IMR-90 (cell line): ENCODE data around the gene NT5DC2. TPM values are rescaled to one million over a fixed set of nuclear protein-coding genes. Genes with fewer than 3 reads are reported as not detected.

Experiments
- ATAC-seq: fragments of 200-7000 bp; cut with Tn5 transposase; 2 replicates; pipeline ENCODE4 v1.9.1; 2020; ENCODE audit warnings: low read depth, mild to moderate bottlenecking, moderate library complexity
- BruUV-seq: library from RNA; stranded (reverse); fragments of 400-500 nt; replicated peaks from 2 replicates; lab custom pipeline; 2021; lab: Mats Ljungman, UMichigan
- CTCF ChIA-PET: fragments of 300-600 bp; formaldehyde crosslinking; extraction: SDS; loops from one replicate; lab custom pipeline; 2021; ENCODE audit warnings: antibody characterized with exemption; lab: Yijun Ruan, JAX
- POLR2A ChIA-PET: fragments of 300-600 bp; sonication (Branson Sonifier 250); formaldehyde crosslinking; loops from one replicate; lab custom pipeline; 2022; ENCODE audit warnings: antibody characterized with exemption; ENCODE audit not compliant: unreplicated experiment; lab: Charles Lee
- DNase-seq: peaks from one replicate; pipeline ENCODE4 v3.0.0; 2013
- H2AFZ ChIP-seq: replicated peaks from 2 replicates; pipeline ENCODE3; 2013; ENCODE audit warnings: low read length, mild to moderate bottlenecking; ENCODE audit not compliant: poor library complexity
- H2AK5ac ChIP-seq: 2 replicates; pipeline ENCODE4 v1.6.1; 2013; ENCODE audit warnings: low read depth, low read length, inconsistent platforms
- H2AK9ac ChIP-seq: replicated peaks from 2 replicates; pipeline ENCODE3; 2013; ENCODE audit warnings: mild to moderate bottlenecking, low read depth, low read length, moderate library complexity; ENCODE audit not compliant: poor library complexity
- H2BK120ac ChIP-seq: 2 replicates; pipeline ENCODE4 v1.6.1; 2013; ENCODE audit warnings: low read depth, low read length, inconsistent platforms
- H2BK15ac ChIP-seq: 3 replicates; pipeline ENCODE4 v1.6.1; 2013; ENCODE audit warnings: low read depth, low read length, inconsistent platforms
- H2BK20ac ChIP-seq: 2 replicates; pipeline ENCODE4 v1.6.1; 2013; ENCODE audit warnings: low read depth, mild to moderate bottlenecking, inconsistent platforms, low read length, moderate library complexity
- H2BK5ac ChIP-seq: 2 replicates; pipeline ENCODE4 v1.6.1; 2013; ENCODE audit warnings: mild to moderate bottlenecking, low read depth, low read length, inconsistent platforms; ENCODE audit not compliant: poor library complexity, severe bottlenecking
- H3K14ac ChIP-seq: replicated peaks from 2 replicates; pipeline ENCODE4 v1.6.1; 2013; ENCODE audit warnings: low read depth, low read length, inconsistent platforms
- H3K18ac ChIP-seq: 2 replicates; pipeline ENCODE4 v1.6.1; 2013; ENCODE audit warnings: low read depth, low read length, control low read depth
- H3K23ac ChIP-seq: 2 replicates; pipeline ENCODE4 v1.6.1; 2013; ENCODE audit warnings: low read depth, low read length, inconsistent platforms
- H3K27ac ChIP-seq: 2 replicates; pipeline ENCODE4 v1.5.1; 2013; ENCODE audit warnings: mild to moderate bottlenecking, control low read depth, low read length; ENCODE audit not compliant: insufficient read depth
- H3K27me3 ChIP-seq: 2 replicates; pipeline ENCODE4 v1.6.1; 2013; ENCODE audit warnings: low read length; ENCODE audit not compliant: control insufficient read depth, insufficient read depth
- H3K36me3 ChIP-seq: 2 replicates; pipeline ENCODE4 v1.6.1; 2013; ENCODE audit warnings: low read length, mixed read lengths; ENCODE audit not compliant: control insufficient read depth, insufficient read depth
- H3K4ac ChIP-seq: 2 replicates; pipeline ENCODE4 v1.6.1; 2013; ENCODE audit warnings: low read depth, low read length, inconsistent platforms
- H3K4me1 ChIP-seq: 2 replicates; pipeline ENCODE4 v1.6.1; 2013; ENCODE audit warnings: low read length, mixed read lengths; ENCODE audit not compliant: control insufficient read depth, insufficient read depth
- H3K4me2 ChIP-seq: 2 replicates; pipeline ENCODE4 v1.6.1; 2013; ENCODE audit warnings: low read depth, mild to moderate bottlenecking, control low read depth, low read length, moderate library complexity
- H3K4me3 ChIP-seq: 2 replicates; pipeline ENCODE4 v1.5.1; 2013; ENCODE audit warnings: low read depth, mild to moderate bottlenecking, control low read depth, low read length, moderate library complexity; ENCODE audit not compliant: insufficient read depth
- H3K56ac ChIP-seq: 2 replicates; pipeline ENCODE4 v1.6.1; 2013; ENCODE audit warnings: low read length, inconsistent platforms; ENCODE audit not compliant: insufficient read depth; ENCODE audit errors: extremely low read depth
- H3K79me1 ChIP-seq, 2 experiments: 2 replicates each; pipeline ENCODE4 v1.6.1; 2013; ENCODE audit warnings: low read length in 2 of 2, inconsistent platforms in 1 of 2, low read depth in 1 of 2
- H3K9ac ChIP-seq: 2 replicates; pipeline ENCODE4 v1.6.1; 2013; ENCODE audit warnings: low read depth, low read length, control low read depth
- H3K9me1 ChIP-seq: 2 replicates; pipeline ENCODE4 v1.6.1; 2013; ENCODE audit warnings: low read length, inconsistent platforms; ENCODE audit not compliant: insufficient read depth
- H3K9me3 ChIP-seq: 2 replicates; pipeline ENCODE4 v1.6.1; 2013; ENCODE audit warnings: low read length; ENCODE audit not compliant: control insufficient read depth, insufficient read depth
- H4K20me1 ChIP-seq: 2 replicates; pipeline ENCODE4 v1.6.1; 2013; ENCODE audit warnings: low read length, inconsistent platforms; ENCODE audit not compliant: insufficient read depth
- H4K5ac ChIP-seq: 2 replicates; pipeline ENCODE4 v1.6.1; 2013; ENCODE audit warnings: mild to moderate bottlenecking, low read depth, low read length, control low read depth
- H4K8ac ChIP-seq, 2 experiments: 2 replicates each; pipeline ENCODE4 v1.6.1; 2013; ENCODE audit warnings: low read depth in 2 of 2, low read length in 2 of 2, control low read depth in 1 of 2, inconsistent platforms in 1 of 2
- H4K91ac ChIP-seq: 2 replicates; pipeline ENCODE4 v1.6.1; 2013; ENCODE audit warnings: low read depth, low read length, inconsistent platforms; ENCODE audit not compliant: insufficient read depth
- BHLHE40 ChIP-seq: fragments of 150-350 bp; IDR thresholded peaks from 2 replicates; pipeline ENCODE4 v1.6.1; 2016; ENCODE audit warnings: mild to moderate bottlenecking, low read depth, low read length
- CEBPB ChIP-seq: IDR thresholded peaks from 2 replicates; pipeline ENCODE4 v1.6.1; 2012; ENCODE audit warnings: low read depth, low read length, improper control_type of control experiment
- CHD1 ChIP-seq: IDR thresholded peaks from 2 replicates; pipeline ENCODE4 v1.6.1; 2012; ENCODE audit warnings: low read depth, low read length, improper control_type of control experiment
- CTCF ChIP-seq: conservative IDR thresholded peaks from 2 replicates; pipeline ENCODE4 v1.5.1; 2012; ENCODE audit warnings: mild to moderate bottlenecking, low read depth, low read length, improper control_type of control experiment
- FOS ChIP-seq: fragments of 150-350 bp; IDR thresholded peaks from 2 replicates; pipeline ENCODE4 v1.6.1; 2016; ENCODE audit warnings: low read depth, low read length
- MAZ ChIP-seq: IDR thresholded peaks from 2 replicates; pipeline ENCODE4 v1.6.1; 2012; ENCODE audit warnings: low read depth, mild to moderate bottlenecking, low read length, improper control_type of control experiment, moderate library complexity, borderline replicate concordance
- MXI1 ChIP-seq: IDR thresholded peaks from 2 replicates; pipeline ENCODE4 v1.6.1; 2012; ENCODE audit warnings: low read depth, mild to moderate bottlenecking, low read length, moderate library complexity, borderline replicate concordance
- NFE2L2 ChIP-seq: fragments of 150-350 bp; IDR thresholded peaks from 2 replicates; pipeline ENCODE4 v1.6.1; 2016; ENCODE audit warnings: low read depth, mild to moderate bottlenecking, low read length
- POLR2A ChIP-seq: IDR thresholded peaks from 2 replicates; pipeline ENCODE4 v1.6.1; 2012; ENCODE audit warnings: mild to moderate bottlenecking, low read depth, low read length
- RAD21 ChIP-seq: IDR thresholded peaks from 2 replicates; pipeline ENCODE4 v1.6.1; 2012; ENCODE audit warnings: low read length, improper control_type of control experiment
- RCOR1 ChIP-seq: IDR thresholded peaks from 2 replicates; pipeline ENCODE4 v1.6.1; 2012; ENCODE audit warnings: mild to moderate bottlenecking, low read length, improper control_type of control experiment; ENCODE audit not compliant: insufficient replicate concordance
- RFX5 ChIP-seq: IDR thresholded peaks from 2 replicates; pipeline ENCODE4 v1.8.0; 2012; ENCODE audit warnings: low read depth, mild to moderate bottlenecking, low read length, moderate library complexity
- SMC3 ChIP-seq: fragments of 150-350 bp; IDR thresholded peaks from 2 replicates; pipeline ENCODE4 v1.6.1; 2016; ENCODE audit warnings: low read depth, mild to moderate bottlenecking, antibody characterized with exemption, low read length, moderate library complexity
- WGBS, 2 experiments: methylation state at CpG; one replicate each; pipeline versions ENCODE4 v1.1.5 to v1.1.7; 2013; ENCODE audit warnings: missing lambda C conversion rate in 2 of 2; ENCODE audit not compliant: insufficient read length in 1 of 2; ENCODE audit errors: extremely low coverage in 2 of 2; 5-methylcytosine and 5-hydroxymethylcytosine counted together
- dilution Hi-C: fragments of 300-500 bp; cut with HindIII; formaldehyde crosslinking; loops from one replicate; pipeline ENCODE4 v1.14.3; 2018; ENCODE audit warnings: low sequenced_read_pairs; ENCODE audit not compliant: unreplicated experiment
- in situ Hi-C: fragments of 300-500 bp; cut with MboI; formaldehyde crosslinking; loops from 3 replicates; pipeline ENCODE4 v1.14.3; 2019; ENCODE audit warnings: low sequenced_read_pairs, inconsistent platforms, mixed read lengths
- intact Hi-C: fragments of 100-400 bp; cut with micrococcal nuclease; formaldehyde crosslinking; loops from 2 replicates; pipeline ENCODE4 v1.10.0; 2022
- polyA plus RNA-seq, 3 experiments: library from polyadenylated mRNA; depleted of rRNA; stranded (reverse); fragments of >200 nt; gene quantifications; 2 replicates each; pipeline ENCODE4 v1.2.3, GENCODE V29; 2012; ENCODE audit warnings: low replicate concordance in 1 of 3
- total RNA-seq: library from RNA; depleted of rRNA; stranded (reverse); fragments of >200 nt; gene quantifications from 2 replicates; pipeline ENCODE4 v1.2.3, GENCODE V29; 2012
- TF ChIP-seq, protein P1 (sequence below): fragments of 150-350 bp; IDR thresholded peaks from 2 replicates; pipeline ENCODE4 v1.6.1; 2016; ENCODE audit warnings: low read depth, mild to moderate bottlenecking, low read length, moderate library complexity, borderline replicate concordance

Gene NT5DC2
- total and polyA plus RNA-seq, 2 of the 4 experiments (the other 2 are of a cell fraction) = 161 to 200 TPM

- BruUV-seq = no TSS peak
- peak overlapping the region; percentile 68 for H2AK9ac ChIP-seq
- peaks cover 29% of the 10 kb centered on the region for H3K4me1 ChIP-seq
- no peak overlapping the region for H2BK5ac ChIP-seq
- H3K9ac ChIP-seq = no peak overlapping the region
- POLR2A ChIA-PET = no interaction called here
- no peak overlapping the region for H4K8ac ChIP-seq
- H4K20me1 ChIP-seq = peaks cover 46% of the 10 kb centered on the region
- H3K36me3 ChIP-seq = peaks cover 28% of the 10 kb centered on the region
- no peak overlapping the region for H3K4me3 ChIP-seq
- no peak overlapping the region; the same call in 1 of the 2 replicates for H4K91ac ChIP-seq
- H3K27me3 ChIP-seq = no peaks in the 10 kb centered on the region
- peak overlapping the region; percentile 29; the same call in 1 of the 2 replicates for H3K23ac ChIP-seq
- no peak overlapping the region for H2BK120ac ChIP-seq
- H3K79me1 ChIP-seq = peaks cover 19 to 88% of the 10 kb centered on the region in 2 experiments
- peaks cover 20% of the 10 kb centered on the region for H3K9me1 ChIP-seq
- no peak overlapping the region for H2AFZ ChIP-seq
- H3K56ac ChIP-seq = no peak overlapping the region
- intact Hi-C loops = no loop called here
- dilution Hi-C loops = no loop called here
- no peak overlapping the region for H4K5ac ChIP-seq
- H2BK20ac ChIP-seq = no peak overlapping the region
- H3K4me2 ChIP-seq = peak overlapping the region; percentile 95; the same call in 1 of the 2 replicates
- no peaks in the 10 kb centered on the region for H3K9me3 ChIP-seq
- H2BK15ac ChIP-seq = no peak overlapping the region
- CTCF ChIA-PET = no interaction called here
- no peak for DNase-seq
- H3K14ac ChIP-seq = 0 out of 2 replicates have a peak overlapping the region, but pooled peaks have one; percentile 90
- peak overlapping the region; percentile 70; the same call in 1 of the 2 replicates for H2AK5ac ChIP-seq
- in situ Hi-C loops = no loop called here
- peak overlapping the region; percentile 69 for H3K4ac ChIP-seq
- no peak overlapping the region for H3K18ac ChIP-seq
- WGBS, 2 experiments = 71% methylated on average over 4 of the region's 10 CpGs; no CpG with 5 or more reads in 1 of the 2 experiments
- no peak for ATAC-seq
- no peak overlapping the region for H3K27ac ChIP-seq
- no peak for TF ChIP-seq NFE2L2
- TF ChIP-seq CHD1 = no peak
- no peak for TF ChIP-seq BHLHE40
- no peak for TF ChIP-seq FOS
- TF ChIP-seq RAD21 = no peak
- TF ChIP-seq, protein P1, sequence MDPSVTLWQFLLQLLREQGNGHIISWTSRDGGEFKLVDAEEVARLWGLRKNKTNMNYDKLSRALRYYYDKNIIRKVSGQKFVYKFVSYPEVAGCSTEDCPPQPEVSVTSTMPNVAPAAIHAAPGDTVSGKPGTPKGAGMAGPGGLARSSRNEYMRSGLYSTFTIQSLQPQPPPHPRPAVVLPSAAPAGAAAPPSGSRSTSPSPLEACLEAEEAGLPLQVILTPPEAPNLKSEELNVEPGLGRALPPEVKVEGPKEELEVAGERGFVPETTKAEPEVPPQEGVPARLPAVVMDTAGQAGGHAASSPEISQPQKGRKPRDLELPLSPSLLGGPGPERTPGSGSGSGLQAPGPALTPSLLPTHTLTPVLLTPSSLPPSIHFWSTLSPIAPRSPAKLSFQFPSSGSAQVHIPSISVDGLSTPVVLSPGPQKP = no peak
- TF ChIP-seq CTCF = no peak
- TF ChIP-seq MAZ = no peak
- TF ChIP-seq SMC3 = no peak
- TF ChIP-seq POLR2A = no peak
- no peak for TF ChIP-seq RCOR1
- TF ChIP-seq CEBPB = no peak
- TF ChIP-seq MXI1 = no peak
- TF ChIP-seq RFX5 = no peak
Measured at GRCh38 chr3:52530918-52531826, 2.5 kb downstream of the NT5DC2 start.
